CD8-positive, alpha-beta memory T cell (primary cell): ENCODE measurements around the gene ATXN10. TPM values are rescaled to one million over a fixed set of nuclear protein-coding genes. Genes with fewer than 3 reads are reported as not detected.

Experiments
- CTCF ChIA-PET: fragments of 350-600 bp; sonication (Branson Sonifier 250); formaldehyde crosslinking; loops from one replicate; lab custom pipeline; 2021; ENCODE audit warnings: antibody characterized with exemption; lab: Charles Lee
- POLR2A ChIA-PET: fragments of 350-600 bp; sonication (Branson Sonifier 250); formaldehyde crosslinking; loops from one replicate; lab custom pipeline; 2021; ENCODE audit warnings: antibody characterized with exemption; lab: Charles Lee
- DNase-seq, 5 donors: peaks; one replicate each; pipeline versions ENCODE4 v3.0.0 to v3.0.0-alpha.2; 2020 to 2022; ENCODE audit warnings: mixed read lengths in 1 of 5
- H3K27ac ChIP-seq: one replicate; pipeline ENCODE4 v1.7.0; 2013; ENCODE audit warnings: low read depth, mild to moderate bottlenecking, low read length, moderate library complexity
- H3K27me3 ChIP-seq: 2 replicates; pipeline ENCODE4 v1.7.0; 2013; ENCODE audit warnings: low read length, mild to moderate bottlenecking; ENCODE audit not compliant: insufficient read depth, poor library complexity, severe bottlenecking
- H3K36me3 ChIP-seq: 2 replicates; pipeline ENCODE4 v1.7.0; 2013; ENCODE audit warnings: mild to moderate bottlenecking, low read length, moderate library complexity; ENCODE audit not compliant: insufficient read depth
- H3K4me1 ChIP-seq: 2 replicates; pipeline ENCODE4 v1.7.0; 2013; ENCODE audit warnings: mild to moderate bottlenecking, low read length, moderate library complexity; ENCODE audit not compliant: insufficient read depth
- H3K4me3 ChIP-seq: 2 replicates; pipeline ENCODE4 v1.7.0; 2013; ENCODE audit warnings: mild to moderate bottlenecking, low read length
- H3K9me3 ChIP-seq: 2 replicates; pipeline ENCODE4 v1.7.0; 2013; ENCODE audit warnings: mild to moderate bottlenecking, low read length
- H3K27ac Mint-ChIP-seq, 8 donors: one replicate each; pipeline ENCODE4 v1.8.0; 2020 to 2021; ENCODE audit warnings: mixed read lengths in 8 of 8, mild to moderate bottlenecking in 6 of 8, inconsistent platforms in 3 of 8, moderate library complexity in 3 of 8
- H3K27me3 Mint-ChIP-seq, 2 donors: one replicate each; pipeline ENCODE4 v1.8.0; 2020 to 2021; ENCODE audit warnings: mixed read lengths in 2 of 2, mild to moderate bottlenecking in 1 of 2, moderate library complexity in 1 of 2
- H3K36me3 Mint-ChIP-seq, 3 donors: one replicate each; pipeline ENCODE4 v1.8.0; 2020 to 2021; ENCODE audit warnings: mixed read lengths in 3 of 3, inconsistent platforms in 1 of 3, mild to moderate bottlenecking in 1 of 3
- H3K4me1 Mint-ChIP-seq, 3 donors: one replicate each; pipeline ENCODE4 v1.8.0; 2020 to 2021; ENCODE audit warnings: mixed read lengths in 3 of 3, inconsistent platforms in 1 of 3, mild to moderate bottlenecking in 1 of 3
- H3K4me3 Mint-ChIP-seq, 7 donors: one replicate each; pipeline ENCODE4 v1.8.0; 2020 to 2021; ENCODE audit warnings: mixed read lengths in 7 of 7, mild to moderate bottlenecking in 6 of 7, moderate library complexity in 4 of 7, inconsistent platforms in 2 of 7
- H3K9me3 Mint-ChIP-seq, 5 donors: one replicate each; pipeline ENCODE4 v1.8.0; 2020 to 2022; ENCODE audit warnings: mixed read lengths in 5 of 5, mild to moderate bottlenecking in 3 of 5, moderate library complexity in 2 of 5, inconsistent platforms in 1 of 5
- polyA plus RNA-seq: library from polyadenylated mRNA; unstranded; fragments of 300-500 nt; fragmentation: Illumina TruSeq; gene quantifications from one replicate; pipeline ENCODE4 v1.2.3, GENCODE V29; 2021
- total RNA-seq, 2 experiments: library from RNA; stranded (reverse); gene quantifications; one replicate each; pipeline ENCODE4 v1.2.3, GENCODE V29; 2021

The ATXN10 gene
- total and polyA plus RNA-seq, 3 experiments from 2014 or later: 95.7 to 123 (median 122) TPM

GRCh38 chr22:45684169-45684568, 12.5 kb downstream of the ATXN10 start:
- peaks cover 24% of the 10 kb centered on the region for H3K4me1 ChIP-seq
- Mint-ChIP-seq H3K4me3 (no peak overlapping the region), H3K36me3 (peaks cover 0 to 3% (median 1%) of the 10 kb centered on the region in 3 donors), H3K9me3 (no peaks in the 10 kb centered on the region), H3K27me3 (no peaks in the 10 kb centered on the region), H3K4me1 (peaks cover 14 to 40% (median 39%) of the 10 kb centered on the region in 3 donors), H3K27ac (no peak overlapping the region)
- no peaks in the 10 kb centered on the region for H3K36me3 ChIP-seq
- no peaks in the 10 kb centered on the region for H3K9me3 ChIP-seq
- ChIA-PET CTCF (no interaction called here), POLR2A (no interaction called here)
- no peaks in the 10 kb centered on the region for H3K27me3 ChIP-seq
- DNase-seq: no peak
- H3K4me3 ChIP-seq: no peak overlapping the region
- H3K27ac ChIP-seq: no peak overlapping the region

DNA sequence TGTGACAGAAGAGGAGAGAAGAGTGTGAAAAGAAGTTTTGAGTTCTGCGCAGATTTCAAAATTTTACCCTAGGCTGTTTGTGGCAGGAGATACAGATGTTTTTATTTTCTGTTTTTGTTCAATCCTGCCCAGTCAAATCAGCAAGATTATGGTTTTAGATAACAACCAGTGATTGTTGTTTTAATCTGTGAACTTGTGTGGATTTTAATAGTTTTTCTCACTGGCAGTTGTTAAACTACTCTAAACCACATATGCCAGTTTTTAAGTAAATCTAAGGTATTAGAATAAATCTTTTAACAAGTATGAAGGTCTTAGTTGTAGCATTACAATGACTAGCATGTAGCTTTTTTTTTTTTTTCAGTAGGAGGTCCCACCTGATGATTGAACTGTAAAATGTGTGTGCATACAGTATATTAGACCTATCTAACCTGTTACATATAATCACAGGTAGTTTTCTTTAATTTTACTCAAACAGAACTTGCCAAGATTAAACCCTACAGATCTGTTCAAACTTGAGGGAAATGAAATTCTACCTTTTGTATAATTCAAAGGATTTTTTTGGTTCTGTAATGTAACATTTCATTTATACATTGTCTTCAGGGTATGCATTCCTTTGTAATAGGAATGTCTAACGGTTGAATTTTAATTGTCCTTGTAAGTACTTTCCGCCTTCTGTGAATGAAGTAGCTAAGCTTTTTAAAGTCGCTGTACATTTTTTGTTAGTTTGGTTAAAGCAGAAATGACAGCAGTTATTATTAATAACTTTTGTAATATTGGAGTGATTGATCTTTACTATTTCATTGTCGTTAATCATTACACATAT, 13.3 kb downstream of the ATXN10 start:
- H3K27me3 Mint-ChIP-seq: no peaks in the 10 kb centered on the region
- H3K4me1 Mint-ChIP-seq: peaks cover 16 to 40% (median 40%) of the 10 kb centered on the region in 3 donors
- no peak overlapping the region for H3K4me3 ChIP-seq
- no peak overlapping the region for H3K4me3 Mint-ChIP-seq
- peaks cover 24% of the 10 kb centered on the region for H3K4me1 ChIP-seq
- H3K36me3 ChIP-seq: no peaks in the 10 kb centered on the region
- H3K36me3 Mint-ChIP-seq: peaks cover 0 to 10% (median 0%) of the 10 kb centered on the region in 3 donors
- H3K9me3 ChIP-seq: no peaks in the 10 kb centered on the region
- POLR2A ChIA-PET: no interaction called here
- no peak overlapping the region for H3K27ac Mint-ChIP-seq
- no peaks in the 10 kb centered on the region for H3K27me3 ChIP-seq
- no peaks in the 10 kb centered on the region for H3K9me3 Mint-ChIP-seq
- DNase-seq: no peak
- H3K27ac ChIP-seq: no peak overlapping the region
- CTCF ChIA-PET: interaction anchor here (0.9 kb wide), 1 partner anchor 37 kb away, joined by 3 read pairs; no protein-coding TSS in a partner anchor

- Mint-ChIP-seq H3K4me1 (peaks cover 21 to 49% (median 45%) of the 10 kb centered on the region in 3 donors), H3K9me3 (no peaks in the 10 kb centered on the region), H3K27ac (no peak overlapping the region), H3K36me3 (peaks cover 0 to 19% (median 5%) of the 10 kb centered on the region in 3 donors), H3K27me3 (no peaks in the 10 kb centered on the region), H3K4me3 (no peak overlapping the region)
- ChIA-PET CTCF (interaction anchor here (0.9 kb wide), 1 partner anchor 38 kb away, joined by 3 read pairs; no protein-coding TSS in a partner anchor), POLR2A (no interaction called here)
- peaks cover 18% of the 10 kb centered on the region for H3K4me1 ChIP-seq
- H3K9me3 ChIP-seq: no peaks in the 10 kb centered on the region
- H3K27me3 ChIP-seq: no peaks in the 10 kb centered on the region
- H3K27ac ChIP-seq: no peak overlapping the region
- no peak for DNase-seq
- no peaks in the 10 kb centered on the region for H3K36me3 ChIP-seq
- H3K4me3 ChIP-seq: no peak overlapping the region
Observed at GRCh38 chr22:45686004-45686403, 14.4 kb downstream of the ATXN10 start.

- Histone ChIP-seq H3K27me3 (no peaks in the 10 kb centered on the region), H3K4me3 (no peak overlapping the region), H3K9me3 (no peaks in the 10 kb centered on the region), H3K36me3 (no peaks in the 10 kb centered on the region), H3K4me1 (peaks cover 18% of the 10 kb centered on the region), H3K27ac (no peak overlapping the region)
- H3K36me3 Mint-ChIP-seq: peaks cover 0 to 25% (median 7%) of the 10 kb centered on the region in 3 donors
- no peak overlapping the region for H3K27ac Mint-ChIP-seq
- H3K27me3 Mint-ChIP-seq: no peaks in the 10 kb centered on the region
- no peak for DNase-seq
- H3K9me3 Mint-ChIP-seq: no peaks in the 10 kb centered on the region
- H3K4me1 Mint-ChIP-seq: peaks cover 22 to 52% (median 47%) of the 10 kb centered on the region in 3 donors
- CTCF ChIA-PET: no interaction called here
- H3K4me3 Mint-ChIP-seq: no peak overlapping the region
- POLR2A ChIA-PET: no interaction called here
Observed at GRCh38 chr22:45686836-45687235, 15.2 kb downstream of the ATXN10 start.

DNA sequence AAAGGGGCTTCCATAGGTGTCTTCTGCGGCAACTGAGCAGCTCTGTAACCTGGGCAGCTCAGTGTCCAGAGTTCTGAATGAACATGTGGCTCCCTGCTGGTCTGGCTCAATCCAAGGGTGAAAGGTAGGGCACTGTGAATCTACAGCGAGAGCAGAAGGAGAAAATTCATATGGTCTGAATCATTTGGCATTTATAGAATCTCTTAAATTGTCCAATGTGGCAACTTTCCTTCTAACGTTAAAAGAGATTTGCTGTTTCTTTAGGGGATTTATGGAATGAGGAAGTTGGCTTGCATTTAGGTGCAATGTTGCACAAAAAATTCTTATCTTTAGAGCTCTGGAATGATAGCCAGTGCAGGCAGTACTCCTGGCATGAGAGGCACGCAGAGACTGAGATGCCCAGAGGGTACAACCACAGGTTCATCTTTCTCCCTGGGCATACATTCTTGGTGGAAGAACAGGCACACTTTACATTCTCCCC, 17.0 kb downstream of the ATXN10 start:
- peaks cover 13% of the 10 kb centered on the region for H3K4me1 ChIP-seq
- no peak for DNase-seq
- no peak overlapping the region for H3K27ac ChIP-seq
- CTCF ChIA-PET: no interaction called here
- no peaks in the 10 kb centered on the region for H3K27me3 ChIP-seq
- no peaks in the 10 kb centered on the region for H3K9me3 ChIP-seq
- Mint-ChIP-seq H3K9me3 (no peaks in the 10 kb centered on the region), H3K27ac (peak overlapping the region in 1 of 8 donors; percentile 71), H3K4me1 (peaks cover 22 to 52% (median 47%) of the 10 kb centered on the region in 3 donors), H3K27me3 (no peaks in the 10 kb centered on the region), H3K4me3 (no peak overlapping the region), H3K36me3 (peaks cover 4 to 42% (median 12%) of the 10 kb centered on the region in 3 donors)
- H3K4me3 ChIP-seq: no peak overlapping the region
- H3K36me3 ChIP-seq: peaks cover 14% of the 10 kb centered on the region
- POLR2A ChIA-PET: no interaction called here

DNA sequence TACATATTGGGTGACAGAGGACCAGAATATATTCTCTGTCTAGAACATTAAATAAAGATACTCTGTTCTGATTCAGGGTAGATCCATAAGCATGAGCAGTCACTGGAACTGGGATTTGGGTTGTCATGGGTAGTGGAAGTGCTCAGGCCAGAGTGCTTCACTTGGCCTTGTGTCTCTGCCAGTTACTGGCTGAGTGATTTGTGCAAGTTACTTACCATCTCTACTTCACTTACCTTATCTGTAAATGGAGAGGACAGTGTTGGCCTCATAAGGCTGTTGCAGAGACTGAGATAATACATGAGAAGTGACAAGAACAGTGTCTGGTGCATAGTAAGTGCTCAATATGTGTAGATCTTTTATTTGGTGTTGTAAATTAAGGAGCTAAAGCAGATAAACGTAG, 17.6 kb downstream of the ATXN10 start:
- no peaks in the 10 kb centered on the region for H3K27me3 ChIP-seq
- H3K4me3 Mint-ChIP-seq: no peak overlapping the region
- H3K9me3 ChIP-seq: no peaks in the 10 kb centered on the region
- H3K4me3 ChIP-seq: no peak overlapping the region
- no peak for DNase-seq
- no peaks in the 10 kb centered on the region for H3K9me3 Mint-ChIP-seq
- H3K27ac Mint-ChIP-seq: peak overlapping the region in 2 of 8 donors; percentile 1 to 60
- peaks cover 7% of the 10 kb centered on the region for H3K4me1 ChIP-seq
- ChIA-PET CTCF (no interaction called here), POLR2A (no interaction called here)
- no peaks in the 10 kb centered on the region for H3K27me3 Mint-ChIP-seq
- H3K4me1 Mint-ChIP-seq: peaks cover 22 to 52% (median 47%) of the 10 kb centered on the region in 3 donors
- H3K36me3 Mint-ChIP-seq: peaks cover 4 to 47% (median 13%) of the 10 kb centered on the region in 3 donors
- no peak overlapping the region for H3K27ac ChIP-seq
- peaks cover 16% of the 10 kb centered on the region for H3K36me3 ChIP-seq

DNA sequence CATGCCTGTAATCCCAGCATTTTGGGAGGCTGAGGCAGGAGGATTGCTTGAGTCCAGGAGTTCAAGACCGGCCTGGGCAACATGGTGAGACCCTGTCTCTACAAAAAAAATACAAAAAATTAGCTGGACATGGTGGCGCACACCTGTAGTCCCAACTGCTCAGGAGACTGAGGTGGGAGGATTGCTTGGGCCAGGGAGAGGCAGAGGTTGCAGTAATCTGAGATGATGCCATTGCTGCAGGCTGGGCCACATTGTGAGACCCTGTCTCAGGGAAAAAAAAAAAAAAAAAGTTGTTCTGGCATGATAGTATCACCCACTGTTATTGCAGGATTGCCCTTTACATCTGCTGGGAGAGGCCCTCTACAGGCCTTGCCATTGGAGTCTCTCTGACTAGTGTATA, 18.4 kb downstream of the ATXN10 start:
- H3K36me3 Mint-ChIP-seq: peaks cover 4 to 47% (median 13%) of the 10 kb centered on the region in 3 donors

GRCh38 chr22:45692549-45692948, 20.9 kb downstream of the ATXN10 start:
- peaks cover 16% of the 10 kb centered on the region for H3K36me3 ChIP-seq
- Mint-ChIP-seq H3K4me1 (peaks cover 16 to 36% (median 32%) of the 10 kb centered on the region in 3 donors), H3K27ac (no peak overlapping the region), H3K9me3 (no peaks in the 10 kb centered on the region), H3K4me3 (no peak overlapping the region), H3K27me3 (no peaks in the 10 kb centered on the region), H3K36me3 (peaks cover 4 to 62% (median 21%) of the 10 kb centered on the region in 3 donors)
- ChIA-PET CTCF (no interaction called here), POLR2A (no interaction called here)
- no peaks in the 10 kb centered on the region for H3K9me3 ChIP-seq
- H3K27ac ChIP-seq: no peak overlapping the region
- no peaks in the 10 kb centered on the region for H3K4me1 ChIP-seq
- no peaks in the 10 kb centered on the region for H3K27me3 ChIP-seq
- H3K4me3 ChIP-seq: no peak overlapping the region
- no peak for DNase-seq

More for the DNA sequence above, 18.4 kb downstream of the ATXN10 start:
- H3K9me3 ChIP-seq: no peaks in the 10 kb centered on the region
- H3K9me3 Mint-ChIP-seq: no peaks in the 10 kb centered on the region
- H3K4me3 ChIP-seq: no peak overlapping the region
- no peak for DNase-seq
- peak overlapping the region in 3 of 8 donors; percentile 24 to 42 (median 24) for H3K27ac Mint-ChIP-seq
- ChIA-PET POLR2A (no interaction called here), CTCF (no interaction called here)
- no peaks in the 10 kb centered on the region for H3K4me1 ChIP-seq
- no peak overlapping the region for H3K27ac ChIP-seq
- no peaks in the 10 kb centered on the region for H3K27me3 Mint-ChIP-seq
- peaks cover 16% of the 10 kb centered on the region for H3K36me3 ChIP-seq
- H3K4me1 Mint-ChIP-seq: peaks cover 22 to 52% (median 47%) of the 10 kb centered on the region in 3 donors
- no peak overlapping the region for H3K4me3 Mint-ChIP-seq
- no peaks in the 10 kb centered on the region for H3K27me3 ChIP-seq
